Bronchial epithelial cell (primary cell): ENCODE results near the gene SSBP3. TPM values are rescaled to one million over a fixed set of nuclear protein-coding genes. Genes with fewer than 3 reads are reported as not detected.

ENCODE experiments used
- DNase-seq: peaks from one replicate; pipeline ENCODE4 v3.0.0-alpha.2; 2010; ENCODE audit warnings: low read depth
- FAIRE-seq: peaks from 2 replicates; lab custom pipeline; 2011; peaks lifted over from hg19 to GRCh38; lab: Jason Lieb, UNC
- H3K27me3 ChIP-seq: 2 replicates; pipeline ENCODE4 v1.5.1; 2011; ENCODE audit warnings: low read length; ENCODE audit not compliant: control insufficient read depth, insufficient read depth
- H3K36me3 ChIP-seq: 2 replicates; pipeline ENCODE4 v1.5.1; 2011; ENCODE audit warnings: low read length; ENCODE audit not compliant: control insufficient read depth, insufficient read depth
- H3K4me3 ChIP-seq: 2 replicates; pipeline ENCODE4 v1.5.1; 2011; ENCODE audit warnings: mild to moderate bottlenecking, low read depth, low read length, control low read depth
- total RNA-seq: library from RNA; depleted of rRNA; stranded (reverse); fragments of >200 nt; gene quantifications from 2 replicates; pipeline ENCODE4 v1.2.1, GENCODE V29; 2014
- TF ChIP-seq, protein P1 (sequence below): IDR thresholded peaks from 2 replicates; pipeline ENCODE4 v1.5.1; 2011; ENCODE audit warnings: mild to moderate bottlenecking, moderate library complexity, low read length, control low read depth, inconsistent platforms; ENCODE audit not compliant: insufficient read depth, severe bottlenecking

The SSBP3 gene
- total RNA-seq, 1 donor from 2014 or later: 3.7 TPM

- no peak for FAIRE-seq
Measured at GRCh38 chr1:54207287-54207686, 198.9 kb downstream of the SSBP3 start.

GRCh38 chr1:54204199-54204598 is 202.0 kb downstream of the SSBP3 start:
- DNase-seq (no peak), FAIRE-seq (no peak)
- TF ChIP-seq, protein P1, sequence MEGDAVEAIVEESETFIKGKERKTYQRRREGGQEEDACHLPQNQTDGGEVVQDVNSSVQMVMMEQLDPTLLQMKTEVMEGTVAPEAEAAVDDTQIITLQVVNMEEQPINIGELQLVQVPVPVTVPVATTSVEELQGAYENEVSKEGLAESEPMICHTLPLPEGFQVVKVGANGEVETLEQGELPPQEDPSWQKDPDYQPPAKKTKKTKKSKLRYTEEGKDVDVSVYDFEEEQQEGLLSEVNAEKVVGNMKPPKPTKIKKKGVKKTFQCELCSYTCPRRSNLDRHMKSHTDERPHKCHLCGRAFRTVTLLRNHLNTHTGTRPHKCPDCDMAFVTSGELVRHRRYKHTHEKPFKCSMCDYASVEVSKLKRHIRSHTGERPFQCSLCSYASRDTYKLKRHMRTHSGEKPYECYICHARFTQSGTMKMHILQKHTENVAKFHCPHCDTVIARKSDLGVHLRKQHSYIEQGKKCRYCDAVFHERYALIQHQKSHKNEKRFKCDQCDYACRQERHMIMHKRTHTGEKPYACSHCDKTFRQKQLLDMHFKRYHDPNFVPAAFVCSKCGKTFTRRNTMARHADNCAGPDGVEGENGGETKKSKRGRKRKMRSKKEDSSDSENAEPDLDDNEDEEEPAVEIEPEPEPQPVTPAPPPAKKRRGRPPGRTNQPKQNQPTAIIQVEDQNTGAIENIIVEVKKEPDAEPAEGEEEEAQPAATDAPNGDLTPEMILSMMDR: no peak
- Histone ChIP-seq H3K36me3 (peaks cover 15% of the 10 kb centered on the region), H3K4me3 (no peak overlapping the region), H3K27me3 (no peaks in the 10 kb centered on the region)

More at GRCh38 chr1:54207287-54207686, 198.9 kb downstream of the SSBP3 start:
- no peak overlapping the region for H3K4me3 ChIP-seq
- DNase-seq: peak; percentile 40
- H3K27me3 ChIP-seq: no peaks in the 10 kb centered on the region
- TF ChIP-seq, protein P1: no peak
- H3K36me3 ChIP-seq: peaks cover 25% of the 10 kb centered on the region

- TF ChIP-seq, protein P1: no peak
- no peak for FAIRE-seq
- Histone ChIP-seq H3K36me3 (peaks cover 6% of the 10 kb centered on the region), H3K4me3 (peak overlapping the region; percentile 77), H3K27me3 (no peaks in the 10 kb centered on the region)
- DNase-seq: no peak
Measured at GRCh38 chr1:54200519-54200997, 205.6 kb downstream of the SSBP3 start.

DNA sequence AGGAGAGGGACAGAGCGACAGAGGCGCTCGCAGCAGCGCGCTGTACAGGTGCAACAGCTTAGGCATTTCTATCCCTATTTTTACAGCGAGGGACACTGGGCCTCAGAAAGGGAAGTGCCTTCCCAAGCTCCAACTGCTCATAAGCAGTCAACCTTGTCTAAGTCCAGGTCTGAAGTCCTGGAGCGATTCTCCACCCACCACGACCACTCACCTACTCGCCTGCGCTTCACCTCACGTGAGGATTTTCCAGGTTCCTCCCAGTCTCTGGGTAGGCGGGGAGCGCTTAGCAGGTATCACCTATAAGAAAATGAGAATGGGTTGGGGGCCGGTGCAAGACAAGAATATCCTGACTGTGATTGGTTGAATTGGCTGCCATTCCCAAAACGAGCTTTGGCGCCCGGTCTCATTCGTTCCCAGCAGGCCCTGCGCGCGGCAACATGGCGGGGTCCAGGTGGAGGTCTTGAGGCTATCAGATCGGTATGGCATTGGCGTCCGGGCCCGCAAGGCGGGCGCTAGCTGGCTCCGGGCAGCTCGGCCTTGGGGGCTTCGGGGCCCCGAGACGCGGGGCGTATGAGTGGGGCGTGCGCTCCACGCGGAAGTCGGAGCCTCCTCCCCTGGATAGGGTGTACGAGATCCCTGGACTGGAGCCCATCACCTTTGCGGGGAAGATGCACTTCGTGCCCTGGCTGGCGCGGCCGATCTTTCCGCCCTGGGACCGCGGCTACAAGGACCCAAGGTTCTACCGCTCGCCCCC is 206.3 kb downstream of the SSBP3 start, which contains the start of the genes CYB5RL and MRPL37:
Gene CYB5RL (minus strand): TSS at position 266 of the 754 bp plus-strand sequence. CDS start 4,414 bp downstream, outside the sequence.
Gene MRPL37 (plus strand): TSS at position 403 of the 754 bp plus-strand sequence. CDS start 77 bp downstream, at position 480.
- peaks cover 3% of the 10 kb centered on the region for H3K36me3 ChIP-seq
- H3K4me3 ChIP-seq: peak within 1 kb of the TSS; percentile 77
- DNase-seq: peak; percentile 94
- TF ChIP-seq, protein P1: no peak
- no peak for FAIRE-seq
- no peaks in the 10 kb centered on the region for H3K27me3 ChIP-seq

DNA sequence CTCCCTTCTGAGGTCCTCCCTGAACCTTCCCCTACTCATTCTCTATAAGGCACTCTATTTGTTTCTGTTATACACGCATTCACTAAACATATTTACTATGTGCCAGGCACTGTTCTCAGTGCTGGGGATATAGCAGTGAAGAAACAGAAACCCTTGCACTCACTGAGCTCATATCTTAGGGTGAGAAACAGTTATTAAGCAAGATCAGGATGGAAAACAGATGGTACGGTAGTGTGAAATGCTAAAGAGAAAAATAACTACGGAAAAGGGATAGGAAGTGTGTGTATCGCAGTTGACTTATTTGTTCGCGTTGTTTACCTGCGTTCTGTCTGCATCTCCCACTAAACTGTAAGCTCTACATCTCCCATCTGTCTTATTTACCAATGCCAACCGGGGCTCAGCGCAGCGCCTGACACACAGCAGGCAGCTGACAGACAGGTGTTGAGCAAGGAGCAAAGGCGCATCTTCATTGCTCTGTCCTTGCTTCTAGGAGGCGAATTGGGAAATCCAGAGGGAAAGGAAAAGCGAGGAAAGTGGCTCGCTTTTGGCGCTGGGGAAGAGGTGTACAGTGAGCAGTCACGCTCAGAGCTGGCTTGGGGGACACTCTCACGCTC is 206.9 kb downstream of the SSBP3 start:
- Histone ChIP-seq H3K27me3 (no peaks in the 10 kb centered on the region), H3K4me3 (peak overlapping the region; percentile 77), H3K36me3 (no peaks in the 10 kb centered on the region)
- no peak for FAIRE-seq
- TF ChIP-seq, protein P1: no peak
- DNase-seq: no peak
